Neural progenitor cell (in vitro differentiated cells): ENCODE results near the gene TGFBR3. TPM values are rescaled to one million over a fixed set of nuclear protein-coding genes. Genes with fewer than 3 reads are reported as not detected.

Experiments used
- DNase-seq: peaks from one replicate; pipeline ENCODE4 v3.0.0-alpha.2; 2016; ENCODE audit warnings: low spot score
- H2AFZ ChIP-seq: fragments of 200-600 bp; sonication (generic); replicated peaks from 2 replicates; pipeline ENCODE4 v1.6.1; 2016; ENCODE audit warnings: antibody characterized with exemption
- H3F3A ChIP-seq: fragments of 200-600 bp; sonication (generic); 2 replicates; pipeline ENCODE4 v1.6.1; 2016; ENCODE audit warnings: antibody characterized with exemption, low read depth
- H3K27ac ChIP-seq: fragments of 200-600 bp; sonication (generic); 2 replicates; pipeline ENCODE4 v1.5.1; 2016; ENCODE audit warnings: mild to moderate bottlenecking
- H3K27me3 ChIP-seq: fragments of 200-600 bp; sonication (generic); 2 replicates; pipeline ENCODE4 v1.6.1; 2016; ENCODE audit warnings: mild to moderate bottlenecking, moderate library complexity
- H3K36me3 ChIP-seq: fragments of 200-600 bp; sonication (generic); 2 replicates; pipeline ENCODE4 v1.5.1; 2016
- H3K4me1 ChIP-seq: fragments of 200-600 bp; sonication (generic); 2 replicates; pipeline ENCODE4 v1.6.1; 2016; ENCODE audit warnings: mixed run types
- H3K4me2 ChIP-seq: fragments of 200-600 bp; sonication (generic); 2 replicates; pipeline ENCODE4 v1.6.1; 2016
- H3K4me3 ChIP-seq: fragments of 200-600 bp; sonication (generic); 2 replicates; pipeline ENCODE4 v1.5.1; 2016
- H3K79me2 ChIP-seq: fragments of 200-600 bp; sonication (generic); 2 replicates; pipeline ENCODE4 v1.6.1; 2016; ENCODE audit warnings: low read depth
- H3K9ac ChIP-seq: fragments of 200-600 bp; sonication (generic); 2 replicates; pipeline ENCODE4 v1.6.1; 2016
- H3K9me3 ChIP-seq: fragments of 200-600 bp; sonication (generic); 2 replicates; pipeline ENCODE4 v1.5.1; 2016; ENCODE audit warnings: low read depth
- H4K20me1 ChIP-seq: fragments of 200-600 bp; sonication (generic); 2 replicates; pipeline ENCODE4 v1.6.1; 2016; ENCODE audit warnings: low read depth
- H3K27ac Mint-ChIP-seq: 3 replicates; pipeline ENCODE4 v1.8.0; 2021; ENCODE audit warnings: mixed read lengths
- H3K27me3 Mint-ChIP-seq: 2 replicates; pipeline ENCODE4 v1.8.0; 2022; ENCODE audit warnings: low read depth, mild to moderate bottlenecking, inconsistent platforms, moderate library complexity, mixed read lengths; ENCODE audit not compliant: insufficient read depth
- H3K36me3 Mint-ChIP-seq: 3 replicates; pipeline ENCODE4 v1.8.0; 2021; ENCODE audit warnings: mixed read lengths
- H3K4me1 Mint-ChIP-seq: 3 replicates; pipeline ENCODE4 v1.8.0; 2021; ENCODE audit warnings: mixed read lengths
- H3K4me3 Mint-ChIP-seq: 3 replicates; pipeline ENCODE4 v1.8.0; 2021; ENCODE audit warnings: mild to moderate bottlenecking, moderate library complexity, mixed read lengths
- H3K9me3 Mint-ChIP-seq: 3 replicates; pipeline ENCODE4 v1.8.0; 2020; ENCODE audit warnings: mixed read lengths
- EZH2 ChIP-seq: fragments of 200-600 bp; sonication (generic); IDR thresholded peaks from 2 replicates; pipeline ENCODE4 v1.6.1; 2017; ENCODE audit warnings: antibody characterized with exemption, mild to moderate bottlenecking, moderate library complexity
- EZH2phosphoT487 ChIP-seq: fragments of 200-600 bp; sonication (generic); IDR thresholded peaks from 2 replicates; pipeline ENCODE4 v1.6.1; 2017; ENCODE audit warnings: antibody characterized with exemption
- total RNA-seq: library from RNA; depleted of rRNA; stranded (reverse); fragments of >200 nt; gene quantifications from 2 replicates; pipeline ENCODE4 v1.2.3, GENCODE V29; 2015; ENCODE audit warnings: low replicate concordance
- TF ChIP-seq, protein P1 (sequence below): fragments of 200-600 bp; sonication (generic); IDR thresholded peaks from 2 replicates; pipeline ENCODE4 v1.5.1; 2017; ENCODE audit warnings: antibody characterized with exemption, mild to moderate bottlenecking

The TGFBR3 gene
- total RNA-seq, 1 donor from 2014 or later = 11.8 TPM

DNA sequence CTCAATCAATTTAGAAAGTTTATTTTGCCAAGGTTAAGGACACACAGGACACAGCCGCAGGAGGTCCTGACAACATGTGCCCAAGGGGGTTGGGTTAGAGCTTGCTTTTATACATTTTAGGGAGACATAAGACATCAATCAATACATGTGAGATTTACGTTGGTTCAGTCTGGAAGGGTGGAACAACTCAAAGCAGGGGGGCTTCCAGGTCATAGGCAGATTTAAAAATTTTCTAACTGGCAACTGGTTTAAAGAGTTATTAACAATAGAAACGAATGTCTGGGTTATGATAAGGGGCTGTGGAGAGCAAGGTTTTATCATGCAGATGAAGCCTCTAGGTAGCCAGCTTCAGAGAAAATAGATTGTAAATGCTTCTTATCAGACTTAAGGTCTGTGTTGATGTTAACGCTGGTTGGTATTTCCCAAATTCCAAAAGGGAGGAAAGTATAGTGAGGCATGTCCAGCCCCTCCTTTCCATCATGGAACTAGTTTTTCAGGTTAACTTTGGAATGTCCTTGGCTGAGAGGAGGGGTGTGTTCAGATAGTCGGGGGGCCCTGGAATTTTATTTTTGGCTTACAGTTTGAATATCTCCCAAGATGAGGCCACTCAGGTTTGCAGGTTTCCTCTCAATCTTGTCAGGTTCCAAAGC lies 31.0 kb upstream of the TGFBR3 start:
- no peak for DNase-seq
- Mint-ChIP-seq H3K4me1 (peaks cover 7% of the 10 kb centered on the region), H3K36me3 (no peaks in the 10 kb centered on the region), H3K9me3 (no peaks in the 10 kb centered on the region), H3K4me3 (no peak overlapping the region), H3K27me3 (peaks cover 4% of the 10 kb centered on the region), H3K27ac (peak overlapping the region; percentile 34)
- H3K4me3 ChIP-seq = no peak overlapping the region
- no peaks in the 10 kb centered on the region for H3K79me2 ChIP-seq
- H3K27ac ChIP-seq = no peak overlapping the region
- H3K4me2 ChIP-seq = no peak overlapping the region
- no peak for TF ChIP-seq EZH2
- no peak for TF ChIP-seq EZH2phosphoT487
- TF ChIP-seq, protein P1, sequence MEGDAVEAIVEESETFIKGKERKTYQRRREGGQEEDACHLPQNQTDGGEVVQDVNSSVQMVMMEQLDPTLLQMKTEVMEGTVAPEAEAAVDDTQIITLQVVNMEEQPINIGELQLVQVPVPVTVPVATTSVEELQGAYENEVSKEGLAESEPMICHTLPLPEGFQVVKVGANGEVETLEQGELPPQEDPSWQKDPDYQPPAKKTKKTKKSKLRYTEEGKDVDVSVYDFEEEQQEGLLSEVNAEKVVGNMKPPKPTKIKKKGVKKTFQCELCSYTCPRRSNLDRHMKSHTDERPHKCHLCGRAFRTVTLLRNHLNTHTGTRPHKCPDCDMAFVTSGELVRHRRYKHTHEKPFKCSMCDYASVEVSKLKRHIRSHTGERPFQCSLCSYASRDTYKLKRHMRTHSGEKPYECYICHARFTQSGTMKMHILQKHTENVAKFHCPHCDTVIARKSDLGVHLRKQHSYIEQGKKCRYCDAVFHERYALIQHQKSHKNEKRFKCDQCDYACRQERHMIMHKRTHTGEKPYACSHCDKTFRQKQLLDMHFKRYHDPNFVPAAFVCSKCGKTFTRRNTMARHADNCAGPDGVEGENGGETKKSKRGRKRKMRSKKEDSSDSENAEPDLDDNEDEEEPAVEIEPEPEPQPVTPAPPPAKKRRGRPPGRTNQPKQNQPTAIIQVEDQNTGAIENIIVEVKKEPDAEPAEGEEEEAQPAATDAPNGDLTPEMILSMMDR = no peak
- H4K20me1 ChIP-seq = no peaks in the 10 kb centered on the region
- no peaks in the 10 kb centered on the region for H3K27me3 ChIP-seq
- H3K9me3 ChIP-seq = no peaks in the 10 kb centered on the region
- H3F3A ChIP-seq = peaks cover 5% of the 10 kb centered on the region
- H3K36me3 ChIP-seq = no peaks in the 10 kb centered on the region
- no peak overlapping the region for H2AFZ ChIP-seq
- no peak overlapping the region for H3K9ac ChIP-seq
- no peaks in the 10 kb centered on the region for H3K4me1 ChIP-seq

DNA sequence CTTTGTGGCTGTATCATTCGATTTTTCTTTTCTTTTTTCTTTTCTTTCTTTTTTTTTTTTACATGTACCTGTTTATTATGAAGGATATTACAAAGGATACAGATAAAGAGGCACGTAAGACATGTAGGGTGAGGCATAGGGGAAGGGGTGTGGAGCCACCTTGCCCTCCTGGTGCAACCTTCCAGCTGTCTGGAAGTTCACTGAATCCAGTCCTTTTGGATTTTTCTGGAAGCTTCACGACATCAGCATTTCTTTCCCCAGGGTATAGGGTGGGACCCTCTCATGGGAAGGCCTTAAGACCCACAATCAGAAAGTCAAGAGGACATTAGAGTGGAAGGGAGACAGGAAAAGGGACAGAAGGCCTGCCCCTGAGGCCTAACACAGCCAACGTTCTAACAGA lies 30.1 kb upstream of the TGFBR3 start:
- no peak overlapping the region for H3K4me3 ChIP-seq
- H3K36me3 Mint-ChIP-seq = no peaks in the 10 kb centered on the region
- H3K27ac Mint-ChIP-seq = peak overlapping the region; percentile 72
- no peaks in the 10 kb centered on the region for H3K36me3 ChIP-seq
- no peak for DNase-seq
- H2AFZ ChIP-seq = no peak overlapping the region
- no peaks in the 10 kb centered on the region for H4K20me1 ChIP-seq
- peaks cover 5% of the 10 kb centered on the region for H3F3A ChIP-seq
- H3K4me2 ChIP-seq = no peak overlapping the region
- H3K4me3 Mint-ChIP-seq = no peak overlapping the region
- no peak for TF ChIP-seq EZH2phosphoT487
- TF ChIP-seq, protein P1 = no peak
- TF ChIP-seq EZH2 = no peak
- no peaks in the 10 kb centered on the region for H3K79me2 ChIP-seq
- no peak overlapping the region for H3K9ac ChIP-seq
- H3K27ac ChIP-seq = no peak overlapping the region
- no peaks in the 10 kb centered on the region for H3K4me1 ChIP-seq
- no peaks in the 10 kb centered on the region for H3K9me3 Mint-ChIP-seq
- no peaks in the 10 kb centered on the region for H3K9me3 ChIP-seq
- peaks cover 4% of the 10 kb centered on the region for H3K27me3 Mint-ChIP-seq
- H3K4me1 Mint-ChIP-seq = peaks cover 7% of the 10 kb centered on the region
- no peaks in the 10 kb centered on the region for H3K27me3 ChIP-seq

DNA sequence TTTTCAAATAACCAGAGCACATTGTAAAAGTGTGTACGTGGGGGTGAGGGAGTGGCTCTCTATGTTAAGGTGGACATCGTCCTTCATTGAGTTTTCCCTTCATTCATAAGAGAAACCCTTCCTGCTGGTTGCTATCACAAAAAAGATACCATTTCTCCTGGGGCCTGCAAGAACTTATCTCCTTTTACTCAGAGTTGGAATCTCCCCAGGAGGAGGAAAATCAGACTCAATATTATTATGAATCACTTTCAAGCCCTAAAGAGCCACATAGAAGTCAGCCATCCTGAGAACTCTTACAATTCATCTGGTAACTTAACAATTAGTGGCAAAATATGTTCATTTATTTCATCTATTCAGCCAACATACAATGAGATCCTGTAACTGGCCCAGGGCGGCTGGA lies 27.1 kb upstream of the TGFBR3 start:
- no peak overlapping the region for H3K4me3 Mint-ChIP-seq
- H3K9ac ChIP-seq = no peak overlapping the region
- H3K4me1 Mint-ChIP-seq = peaks cover 7% of the 10 kb centered on the region
- peaks cover 2% of the 10 kb centered on the region for H3K27me3 Mint-ChIP-seq
- TF ChIP-seq EZH2phosphoT487 = no peak
- H3K4me2 ChIP-seq = no peak overlapping the region
- no peaks in the 10 kb centered on the region for H4K20me1 ChIP-seq
- no peaks in the 10 kb centered on the region for H3K9me3 ChIP-seq
- no peak overlapping the region for H3K4me3 ChIP-seq
- H3K27me3 ChIP-seq = no peaks in the 10 kb centered on the region
- H3K4me1 ChIP-seq = no peaks in the 10 kb centered on the region
- H3K27ac Mint-ChIP-seq = no peak overlapping the region
- H3K27ac ChIP-seq = no peak overlapping the region
- H3K36me3 ChIP-seq = no peaks in the 10 kb centered on the region
- no peak for DNase-seq
- H3K9me3 Mint-ChIP-seq = no peaks in the 10 kb centered on the region
- peaks cover 5% of the 10 kb centered on the region for H3F3A ChIP-seq
- no peaks in the 10 kb centered on the region for H3K36me3 Mint-ChIP-seq
- H2AFZ ChIP-seq = peak overlapping the region; percentile 68
- H3K79me2 ChIP-seq = no peaks in the 10 kb centered on the region

DNA sequence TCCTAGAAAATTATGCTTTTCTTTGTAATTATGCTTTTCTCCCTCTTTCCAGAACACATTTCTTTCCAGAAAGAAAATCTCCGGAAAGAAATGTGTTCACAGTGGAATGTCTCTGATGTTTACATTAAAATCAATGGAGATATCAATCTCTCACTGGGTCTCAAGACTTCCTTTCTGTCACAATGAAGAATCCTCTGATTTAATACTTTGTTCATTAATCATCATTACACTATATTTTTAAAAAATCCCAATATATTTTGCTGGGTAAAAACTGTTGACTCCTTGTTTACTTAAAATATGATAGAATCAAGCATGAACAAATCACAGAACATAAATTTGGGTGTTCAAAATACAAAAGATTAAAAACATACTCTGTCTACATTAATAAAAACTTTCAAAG lies 26.3 kb upstream of the TGFBR3 start:
- H3K27me3 Mint-ChIP-seq = peaks cover 2% of the 10 kb centered on the region
- H3K9me3 Mint-ChIP-seq = no peaks in the 10 kb centered on the region
- H3K9ac ChIP-seq = no peak overlapping the region
- H3K4me1 Mint-ChIP-seq = peaks cover 7% of the 10 kb centered on the region
- no peaks in the 10 kb centered on the region for H3K36me3 Mint-ChIP-seq
- H3K4me1 ChIP-seq = no peaks in the 10 kb centered on the region
- H3K36me3 ChIP-seq = no peaks in the 10 kb centered on the region
- peaks cover 5% of the 10 kb centered on the region for H3F3A ChIP-seq
- H3K4me3 Mint-ChIP-seq = no peak overlapping the region
- no peak overlapping the region for H2AFZ ChIP-seq
- no peak overlapping the region for H3K4me2 ChIP-seq
- no peak overlapping the region for H3K4me3 ChIP-seq
- TF ChIP-seq EZH2 (no peak), EZH2phosphoT487 (no peak)
- TF ChIP-seq, protein P1 = no peak
- no peak overlapping the region for H3K27ac Mint-ChIP-seq
- no peaks in the 10 kb centered on the region for H3K27me3 ChIP-seq
- no peak for DNase-seq
- no peaks in the 10 kb centered on the region for H3K79me2 ChIP-seq
- no peak overlapping the region for H3K27ac ChIP-seq
- H4K20me1 ChIP-seq = no peaks in the 10 kb centered on the region
- H3K9me3 ChIP-seq = no peaks in the 10 kb centered on the region
